ENCODE results near the gene TMEM72. TPM values are rescaled to one million over a fixed set of nuclear protein-coding genes. Genes with fewer than 3 reads are reported as not detected.
A peak's percentile ranks its signal among the peaks of the same experiment; 100 is the strongest.

The TMEM72 gene
- total RNA-seq, 1 donor from 2014 or later: 0.16 TPM

- DNase-seq: no peak
These were observed 9.9 kb downstream of the TMEM72 start for GRCh38 chr10:44921061-44921460.

- DNase-seq: no peak
These were observed 10.4 kb downstream of the TMEM72 start for GRCh38 chr10:44921506-44921905.

DNA sequence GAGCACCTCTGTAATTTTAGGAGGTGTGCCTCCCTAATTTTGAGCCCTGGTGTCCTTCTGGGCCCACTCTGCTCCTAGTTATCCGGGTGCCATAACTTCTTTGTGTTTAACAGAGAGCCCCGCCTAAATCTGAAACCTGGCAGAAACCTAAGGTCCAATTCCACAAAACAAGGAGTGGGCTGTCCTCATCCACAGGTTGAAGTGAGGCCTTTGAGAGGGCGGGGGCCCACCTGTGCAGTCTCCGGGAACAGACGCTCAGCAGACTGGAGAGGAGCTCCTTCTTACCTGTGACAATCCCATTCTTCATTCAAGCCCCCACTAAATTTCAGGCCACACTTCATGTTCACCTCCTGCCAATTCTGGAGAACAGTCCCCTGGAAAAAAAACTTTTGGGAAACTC lies 10.9 kb downstream of the TMEM72 start:
- DNase-seq: no peak

GRCh38 chr10:44922796-44923545 lies 11.8 kb downstream of the TMEM72 start:
- no peak for DNase-seq

DNA sequence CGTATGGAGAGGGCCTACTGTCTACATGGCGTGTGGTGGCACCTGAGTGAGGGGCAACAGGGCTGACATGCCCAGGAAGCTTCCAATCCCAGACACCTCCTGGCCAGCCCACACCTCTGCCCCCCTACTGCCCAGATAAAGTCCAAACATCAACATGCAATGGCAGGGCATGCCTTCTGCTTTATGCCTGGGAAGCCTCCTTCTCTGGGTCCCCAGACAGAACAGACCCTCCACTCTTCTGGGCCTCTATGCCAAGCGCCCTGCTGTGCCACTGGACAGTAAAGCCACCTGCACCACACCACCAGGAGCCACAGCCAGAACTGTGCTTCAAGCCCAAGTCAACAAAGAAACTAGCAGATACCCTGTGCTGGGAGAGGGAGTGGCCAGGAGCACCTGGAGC lies 12.5 kb downstream of the TMEM72 start:
- no peak for DNase-seq

DNA sequence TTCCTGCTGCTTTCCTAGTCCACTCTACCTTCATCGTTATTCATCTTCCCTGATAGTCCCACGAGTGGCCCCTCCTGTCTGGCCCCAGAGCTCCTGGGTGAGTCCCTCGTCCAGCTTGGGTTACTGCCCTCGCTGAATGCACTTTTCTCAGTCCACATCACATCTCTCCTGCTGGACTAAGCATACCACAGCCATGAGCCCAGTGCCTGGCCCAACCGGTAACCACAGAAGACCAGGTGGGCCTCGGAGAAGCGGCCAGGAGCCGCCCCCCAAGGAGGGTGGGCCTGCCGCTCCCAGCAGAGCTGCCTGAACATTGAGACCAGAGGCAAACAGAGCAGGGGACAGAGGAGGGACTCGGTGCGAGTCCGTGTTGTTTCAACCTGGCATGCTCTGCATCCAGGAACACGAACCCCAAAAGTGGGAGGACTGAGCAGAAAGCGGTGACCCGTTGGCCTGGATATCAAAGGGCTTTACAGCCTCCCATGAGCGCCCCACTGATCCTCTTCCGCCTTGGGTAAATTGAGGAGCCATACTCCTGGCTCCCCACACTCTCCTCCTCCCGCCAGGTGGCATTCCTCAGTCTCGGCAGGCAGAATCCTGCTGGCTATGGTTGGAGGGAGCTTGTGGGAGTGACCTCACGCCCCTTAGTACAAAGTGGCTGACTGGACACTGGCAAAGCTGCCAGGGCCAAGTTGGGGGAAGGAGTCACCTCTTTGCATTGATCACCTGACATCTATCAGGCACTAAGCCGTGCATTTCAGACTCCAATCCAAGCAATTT lies 13.3 kb downstream of the TMEM72 start:
- DNase-seq: no peak

- DNase-seq: no peak
These were observed 14.1 kb downstream of the TMEM72 start for GRCh38 chr10:44925224-44925623.

- DNase-seq: no peak
These were observed 14.9 kb downstream of the TMEM72 start for GRCh38 chr10:44925811-44926750.

DNA sequence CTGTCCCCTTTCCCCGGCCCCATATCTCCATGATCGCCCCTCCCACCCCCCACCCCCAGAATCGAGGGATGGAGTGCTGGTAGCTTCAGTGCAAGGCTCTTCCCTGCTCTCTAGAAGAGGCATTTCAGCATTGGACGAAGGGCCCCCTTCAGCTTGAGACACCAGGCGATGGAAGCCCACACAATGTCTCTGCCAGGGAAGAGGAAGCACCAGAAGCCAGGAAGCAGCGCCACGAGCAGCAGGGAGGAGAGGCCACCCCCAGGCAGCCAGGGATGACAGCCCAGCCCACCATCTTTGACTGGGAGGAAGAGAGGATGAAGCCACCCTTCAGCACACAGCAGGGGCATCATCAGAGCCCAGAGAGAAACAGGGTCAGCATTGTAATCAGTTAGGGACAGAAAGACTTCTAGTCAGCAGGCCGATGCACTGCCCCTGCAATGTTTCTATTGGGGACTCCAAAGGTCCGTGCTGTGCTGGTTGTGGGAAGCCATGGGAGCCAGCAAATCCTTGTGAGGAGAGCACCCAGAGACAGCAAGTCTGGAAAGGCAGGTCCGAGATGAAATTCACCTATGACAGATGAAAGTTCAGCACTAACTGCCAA lies 15.7 kb downstream of the TMEM72 start:
- DNase-seq: no peak

- DNase-seq: no peak
These were observed 16.2 kb downstream of the TMEM72 start for GRCh38 chr10:44927352-44927751.

GRCh38 chr10:44928462-44928861 lies 17.3 kb downstream of the TMEM72 start:
- DNase-seq: no peak

DNA sequence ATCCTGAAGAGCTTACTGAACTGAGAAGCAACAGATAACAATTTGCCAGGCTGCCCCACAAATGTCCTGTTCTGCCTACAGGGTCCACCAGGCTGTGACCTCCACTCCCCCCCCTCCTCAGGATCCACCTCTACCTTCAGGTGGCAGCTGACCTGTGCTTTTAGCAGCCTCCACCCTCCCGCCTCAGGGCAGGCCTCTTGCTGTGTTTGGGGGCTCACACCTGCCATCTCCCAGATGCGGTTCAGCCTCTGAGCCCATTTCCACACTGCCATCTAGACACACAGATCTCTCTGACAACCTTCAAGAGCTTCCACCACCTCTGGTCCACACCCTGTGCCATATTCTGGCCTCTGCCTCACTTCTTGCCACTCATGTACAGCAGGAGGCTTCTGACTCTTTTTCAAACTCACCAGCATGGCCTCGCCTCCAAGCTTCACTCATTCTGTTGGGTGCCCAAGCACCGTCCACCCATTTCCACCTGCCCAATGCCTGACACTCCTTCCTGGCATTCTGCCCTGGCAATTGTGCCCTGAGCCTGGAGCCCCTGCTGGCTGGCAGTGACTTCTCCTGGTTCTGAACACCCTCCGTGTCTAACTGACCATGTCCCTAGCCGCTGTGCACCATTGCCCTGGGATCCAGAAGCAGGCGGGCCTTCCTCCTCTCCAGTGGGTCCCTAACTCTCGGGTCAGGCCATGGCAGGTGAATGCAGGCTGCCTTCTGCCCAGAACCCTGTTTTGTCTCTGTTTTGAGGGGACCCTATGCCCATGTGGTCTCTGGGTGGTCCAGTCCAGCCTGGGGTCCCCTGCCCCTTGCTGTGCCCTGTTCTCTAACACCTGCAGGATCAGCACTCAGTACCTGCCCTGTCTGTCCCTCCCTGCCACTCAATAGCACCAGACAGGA lies 18.5 kb downstream of the TMEM72 start:
- DNase-seq: no peak

DNA sequence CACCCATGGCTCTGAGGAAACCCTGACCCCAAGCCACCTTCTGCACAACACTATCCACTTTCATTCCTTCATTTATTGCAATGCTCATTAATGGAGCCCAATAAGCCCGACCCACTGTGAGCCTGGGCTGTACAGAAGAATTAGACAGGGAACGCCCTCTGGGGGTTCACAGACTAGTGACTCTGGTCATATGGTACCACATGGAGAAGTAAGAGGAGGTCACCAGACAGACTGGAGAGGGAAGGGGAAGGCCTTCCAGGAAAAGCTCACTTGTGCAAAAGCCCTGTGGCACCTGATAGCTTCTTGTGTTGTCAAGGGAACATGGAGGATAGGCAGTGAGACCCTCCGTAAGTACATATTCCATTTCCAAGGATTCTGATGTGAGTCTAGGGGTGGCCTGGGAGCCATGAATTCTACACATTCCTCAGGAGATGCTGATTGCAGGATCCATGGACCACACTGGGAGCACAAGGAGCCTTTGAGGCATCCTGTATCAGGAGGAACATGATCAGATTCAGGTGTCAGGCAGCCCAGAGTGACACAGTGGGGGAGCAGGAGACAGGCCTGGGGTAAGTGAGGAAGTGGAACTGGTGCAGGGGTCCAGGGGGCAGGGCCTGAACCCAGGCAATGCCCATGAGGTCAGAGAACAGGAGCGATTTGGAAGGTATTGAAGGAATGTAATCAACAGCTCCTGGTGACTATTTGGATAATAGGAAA lies 19.9 kb downstream of the TMEM72 start:
- DNase-seq: no peak

DNA sequence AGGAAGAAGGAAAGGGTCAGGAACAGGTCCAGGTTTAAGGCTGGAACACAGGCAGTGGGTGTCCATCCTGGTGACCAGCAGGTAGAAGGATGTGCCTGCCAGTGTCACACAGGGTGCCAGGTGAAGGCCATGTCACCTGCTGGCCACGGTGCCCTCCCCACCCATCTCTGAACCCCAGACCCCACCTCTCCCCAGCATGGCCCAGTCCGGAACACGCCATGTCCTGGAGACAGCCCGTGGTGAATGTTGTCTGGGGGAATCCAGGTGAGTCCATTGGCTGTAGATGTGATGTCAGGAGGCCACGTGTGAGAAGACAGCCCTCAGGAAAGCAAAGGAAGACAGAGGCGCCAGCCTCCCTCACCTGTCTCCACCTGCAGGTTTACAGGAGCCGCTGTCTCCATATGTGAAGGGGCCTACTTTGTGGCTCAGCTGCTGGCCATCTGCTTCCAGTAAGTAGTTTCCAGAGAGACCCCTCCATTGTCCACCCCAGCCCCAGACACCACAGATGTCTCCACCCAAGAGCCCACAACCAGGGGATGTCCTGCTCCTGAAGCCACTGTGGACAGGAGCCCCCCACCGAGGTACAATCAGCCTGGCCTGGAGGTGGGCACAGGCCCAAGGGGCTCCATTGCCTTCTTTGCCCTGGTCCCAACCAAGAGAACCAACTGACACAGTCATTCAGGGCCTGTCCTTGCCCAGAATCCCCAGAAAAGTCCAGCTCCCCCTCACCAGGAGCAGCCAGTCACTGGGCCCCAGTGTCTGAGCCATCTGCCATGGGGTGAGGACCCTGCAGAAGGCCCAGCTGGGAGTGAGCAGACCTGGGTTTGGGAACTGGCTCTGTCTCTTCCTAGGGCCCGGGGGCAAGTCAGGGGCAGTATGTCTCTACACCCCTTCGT lies 20.7 kb downstream of the TMEM72 start:
- DNase-seq: no peak

DNA sequence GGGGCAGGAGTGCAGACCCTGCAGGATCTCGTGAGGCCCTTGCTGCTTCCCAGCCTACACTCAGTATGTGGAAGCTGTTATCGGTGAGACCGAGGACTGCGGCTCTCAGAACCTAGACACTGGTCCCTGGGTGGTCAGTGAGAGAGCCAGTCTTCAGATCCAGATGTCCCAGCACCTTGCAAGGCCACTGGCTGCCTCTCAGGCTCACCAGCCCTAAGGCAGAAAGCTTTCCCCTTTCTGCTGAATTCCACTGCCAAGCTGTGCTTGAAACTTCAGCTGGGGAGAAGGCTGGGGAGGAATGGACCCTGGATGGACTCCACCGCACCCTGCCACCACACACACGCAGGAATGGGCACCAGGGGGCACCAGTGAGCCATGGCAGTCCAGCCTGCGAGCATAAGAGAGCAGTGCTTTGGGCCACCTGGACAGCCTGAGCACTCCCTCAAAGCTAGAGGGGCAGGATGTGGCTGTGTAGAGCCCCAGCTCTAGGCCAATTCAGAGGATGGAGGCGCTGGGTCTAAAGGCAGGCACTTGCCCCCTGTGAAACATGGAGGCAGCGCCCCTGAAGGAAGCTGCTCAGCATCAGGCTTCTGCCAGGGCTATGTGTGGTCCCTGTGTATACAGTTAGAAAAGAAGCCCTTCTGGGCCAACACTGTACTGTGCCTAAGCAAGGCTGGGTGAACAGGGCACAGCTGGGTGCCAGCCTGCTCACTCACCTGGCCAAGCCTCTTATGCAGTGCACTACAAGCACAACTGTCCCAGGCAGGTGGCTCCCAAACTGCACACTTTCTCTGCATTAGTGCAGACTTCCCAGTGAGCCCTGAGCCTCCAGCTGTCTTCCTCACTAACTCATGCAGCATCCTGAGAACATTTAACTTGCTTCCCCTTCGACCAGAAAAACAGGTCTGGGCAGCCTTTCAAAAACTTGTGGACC lies 21.6 kb downstream of the TMEM72 start:
- DNase-seq: peak; percentile 70

GRCh38 chr10:44933451-44934321 lies 22.5 kb downstream of the TMEM72 start:
- no peak for DNase-seq
